CD14-positive monocyte (primary cell): ENCODE measurements around the gene WDR33. TPM values are rescaled to one million over a fixed set of nuclear protein-coding genes. Genes with fewer than 3 reads are reported as not detected.

Experiments used
- DNase-seq, 3 donors: peaks; one replicate each; pipeline ENCODE4 v3.0.0-alpha.2; 2011 to 2022
- H2AFZ ChIP-seq: 2 replicates; pipeline ENCODE4 v1.6.0; 2012; ENCODE audit warnings: mild to moderate bottlenecking, low read depth, low read length, inconsistent platforms; ENCODE audit not compliant: insufficient read depth, poor library complexity, severe bottlenecking
- H3K27ac ChIP-seq, 2 donors: 1 replicate in 1 of 2; 2 replicates in 1 of 2; pipeline ENCODE4 v1.5.1; 2012 to 2013; ENCODE audit warnings: low read length in 2 of 2, control low read depth in 1 of 2, inconsistent platforms in 1 of 2, low read depth in 1 of 2, mild to moderate bottlenecking in 1 of 2
- H3K27me3 ChIP-seq, 2 donors: one replicate each; pipeline versions ENCODE4 v1.6.0 to v1.6.1; 2011 to 2013; ENCODE audit warnings: low read length in 2 of 2; ENCODE audit not compliant: control insufficient read depth in 2 of 2, insufficient read depth in 2 of 2
- H3K36me3 ChIP-seq, 2 donors: replicated peaks in 1 of 2; 1 replicate in 1 of 2; 2 replicates in 1 of 2; pipeline versions ENCODE4 v1.5.1 to v1.6.1; 2012 to 2013; ENCODE audit warnings: low read length in 2 of 2, control low read depth in 1 of 2, inconsistent platforms in 1 of 2, mild to moderate bottlenecking in 1 of 2; ENCODE audit not compliant: insufficient read depth in 2 of 2, control insufficient read depth in 1 of 2
- H3K4me1 ChIP-seq, 2 donors: 1 replicate in 1 of 2; 2 replicates in 1 of 2; pipeline versions ENCODE4 v1.5.1 to v1.6.1; 2012 to 2013; ENCODE audit warnings: low read length in 2 of 2, control low read depth in 1 of 2, inconsistent platforms in 1 of 2, mild to moderate bottlenecking in 1 of 2, moderate library complexity in 1 of 2; ENCODE audit not compliant: insufficient read depth in 2 of 2, control insufficient read depth in 1 of 2
- H3K4me2 ChIP-seq: replicated peaks from 2 replicates; pipeline ENCODE3; 2012; ENCODE audit warnings: low read length, moderate library complexity, mild to moderate bottlenecking; ENCODE audit not compliant: poor library complexity, severe bottlenecking; ENCODE audit errors: extremely low read depth
- H3K4me3 ChIP-seq, 3 experiments: fragments of 200-600 bp in 1 of 3; sonication (generic) in 1 of 3; replicated peaks in 1 of 3; 1 replicate in 2 of 3; 2 replicates in 1 of 3; pipeline ENCODE4 v1.5.1; 2011 to 2013; ENCODE audit warnings: low read length in 3 of 3, mild to moderate bottlenecking in 3 of 3, control low read depth in 2 of 3, low read depth in 2 of 3, inconsistent platforms in 1 of 3, moderate library complexity in 1 of 3
- H3K79me2 ChIP-seq: 2 replicates; pipeline ENCODE4 v1.6.0; 2012; ENCODE audit warnings: mild to moderate bottlenecking, control low read depth, inconsistent platforms, low read length, moderate library complexity; ENCODE audit not compliant: insufficient read depth
- H3K9ac ChIP-seq: 2 replicates; pipeline ENCODE4 v1.6.0; 2017; ENCODE audit warnings: low read length, mild to moderate bottlenecking; ENCODE audit not compliant: insufficient read depth, poor library complexity, severe bottlenecking
- H3K9me3 ChIP-seq, 2 donors: replicated peaks in 1 of 2; 1 replicate in 1 of 2; 2 replicates in 1 of 2; pipeline versions ENCODE4 v1.5.1 to v1.6.1; 2012 to 2013; ENCODE audit warnings: low read length in 2 of 2, control low read depth in 1 of 2; ENCODE audit not compliant: control insufficient read depth in 1 of 2, insufficient read depth in 1 of 2
- H4K20me1 ChIP-seq: 2 replicates; pipeline ENCODE4 v1.6.0; 2012; ENCODE audit warnings: mild to moderate bottlenecking, low read length, control low read depth, moderate library complexity; ENCODE audit not compliant: insufficient read depth
- H3K27ac Mint-ChIP-seq, 7 donors: one replicate each; pipeline ENCODE4 v1.8.0; 2020; ENCODE audit warnings: mild to moderate bottlenecking in 7 of 7, mixed read lengths in 7 of 7, moderate library complexity in 6 of 7, inconsistent platforms in 2 of 7
- H3K27me3 Mint-ChIP-seq, 3 donors: one replicate each; pipeline ENCODE4 v1.8.0; 2021 to 2022; ENCODE audit warnings: low read depth in 3 of 3, mild to moderate bottlenecking in 3 of 3, mixed read lengths in 3 of 3, moderate library complexity in 3 of 3, inconsistent platforms in 1 of 3
- H3K36me3 Mint-ChIP-seq, 2 donors: one replicate each; pipeline ENCODE4 v1.8.0; 2020; ENCODE audit warnings: mixed read lengths in 2 of 2, inconsistent platforms in 1 of 2, mild to moderate bottlenecking in 1 of 2
- H3K4me1 Mint-ChIP-seq: one replicate; pipeline ENCODE4 v1.8.0; 2020; ENCODE audit warnings: mild to moderate bottlenecking, mixed read lengths
- H3K4me3 Mint-ChIP-seq, 2 donors: one replicate each; pipeline ENCODE4 v1.8.0; 2020; ENCODE audit warnings: mild to moderate bottlenecking in 2 of 2, mixed read lengths in 2 of 2, moderate library complexity in 1 of 2
- H3K9me3 Mint-ChIP-seq, 7 donors: one replicate each; pipeline ENCODE4 v1.8.0; 2020 to 2022; ENCODE audit warnings: mixed read lengths in 7 of 7, mild to moderate bottlenecking in 6 of 7, moderate library complexity in 6 of 7, inconsistent platforms in 2 of 7
- CTCF ChIP-seq: fragments of 200-600 bp; IDR thresholded peaks from one replicate; pipeline ENCODE4 v1.8.0; 2022; ENCODE audit warnings: antibody characterized with exemption, mild to moderate bottlenecking
- WGBS: methylation state at CpG from one replicate; pipeline ENCODE4 v1.1.5; 2013; ENCODE audit warnings: missing lambda C conversion rate; ENCODE audit not compliant: insufficient coverage; 5-methylcytosine and 5-hydroxymethylcytosine counted together
- intact Hi-C, 2 donors: fragments of 100-400 bp; cut with micrococcal nuclease; formaldehyde crosslinking; loops; one replicate each; pipeline versions ENCODE4 v1.15.0 to v1.15.1; 2023
- polyA plus RNA-seq, 3 donors: library from polyadenylated mRNA; depleted of rRNA in 1 of 3; unstranded in 2 of 3; stranded (reverse) in 1 of 3; fragments of 300-500 nt in 2 of 3; fragments of >200 nt in 1 of 3; fragmentation: Illumina TruSeq in 2 of 3; gene quantifications; 1 replicate in 2 of 3; 2 replicates in 1 of 3; pipeline ENCODE4 v1.2.3, GENCODE V29; 2012 to 2021

The WDR33 gene
- polyA plus RNA-seq, 3 donors = 12.5 to 19.6 (median 12.6) TPM

- Mint-ChIP-seq H3K4me1 (peaks cover 10% of the 10 kb centered on the region), H3K27ac (no peak overlapping the region), H3K36me3 (no peaks in the 10 kb centered on the region), H3K4me3 (no peak overlapping the region), H3K9me3 (peaks cover 2 to 22% (median 17%) of the 10 kb centered on the region in 7 donors), H3K27me3 (peaks cover 17 to 18% (median 17%) of the 10 kb centered on the region in 3 donors)
- peaks cover 9 to 18% of the 10 kb centered on the region in 2 donors for H3K9me3 ChIP-seq
- no peak overlapping the region for H3K4me3 ChIP-seq
- no peak overlapping the region for H3K9ac ChIP-seq
- H3K27me3 ChIP-seq = peaks cover 0 to 13% of the 10 kb centered on the region in 2 donors
- H3K36me3 ChIP-seq = no peaks in the 10 kb centered on the region
- 96% methylated on average over 6 of the region's 8 CpGs for WGBS
- no peak overlapping the region for H3K27ac ChIP-seq
- H3K4me1 ChIP-seq = no peaks in the 10 kb centered on the region
- H4K20me1 ChIP-seq = no peaks in the 10 kb centered on the region
- H3K79me2 ChIP-seq = no peaks in the 10 kb centered on the region
- no peak for TF ChIP-seq CTCF
- no peak overlapping the region for H3K4me2 ChIP-seq
- no peak for DNase-seq
- intact Hi-C loops = no loop called here
- no peak overlapping the region for H2AFZ ChIP-seq
Observed at GRCh38 chr2:127685410-127686080, 125.4 kb downstream of the WDR33 start.

GRCh38 chr2:127683757-127684156 lies 127.2 kb downstream of the WDR33 start:
- Histone ChIP-seq H3K36me3 (no peaks in the 10 kb centered on the region), H3K27me3 (peaks cover 0 to 13% of the 10 kb centered on the region in 2 donors), H3K4me2 (no peak overlapping the region), H3K79me2 (no peaks in the 10 kb centered on the region), H4K20me1 (no peaks in the 10 kb centered on the region), H3K9ac (no peak overlapping the region), H3K4me1 (no peaks in the 10 kb centered on the region), H3K9me3 (peaks cover 1 to 3% of the 10 kb centered on the region in 2 donors), H3K4me3 (no peak overlapping the region), H3K27ac (no peak overlapping the region), H2AFZ (no peak overlapping the region)
- Mint-ChIP-seq H3K27me3 (peaks cover 19 to 24% (median 19%) of the 10 kb centered on the region in 3 donors), H3K4me3 (no peak overlapping the region), H3K36me3 (no peaks in the 10 kb centered on the region), H3K4me1 (peaks cover 10% of the 10 kb centered on the region), H3K27ac (peak overlapping the region in 1 of 7 donors; percentile 31), H3K9me3 (peaks cover 0 to 11% (median 5%) of the 10 kb centered on the region in 7 donors)
- intact Hi-C loops = no loop called here
- no peak for TF ChIP-seq CTCF
- DNase-seq = no peak
- WGBS = 90% methylated on average over 7 of the region's 15 CpGs
